HepG2 (cell line): ENCODE data around the gene SELENOM. TPM values are rescaled to one million over a fixed set of nuclear protein-coding genes. Genes with fewer than 3 reads are reported as not detected.

ENCODE experiments used
- ATAC-seq: fragments of 200-7000 bp; cut with Tn5 transposase; 3 replicates; pipeline ENCODE4 v1.9.1; 2020; ENCODE audit warnings: mild to moderate bottlenecking, moderate library complexity
- BruUV-seq: library from RNA; stranded (reverse); fragments of 400-500 nt; replicated peaks from 2 replicates; lab custom pipeline; 2021; lab: Mats Ljungman, UMichigan
- CTCF ChIA-PET: fragments of 300-600 bp; formaldehyde crosslinking; extraction: SDS; loops from one replicate; lab custom pipeline; 2021; ENCODE audit warnings: low total read pairs, inconsistent platforms, low intra/inter-chr PET ratio; lab: Yijun Ruan, JAX
- POLR2A ChIA-PET: fragments of 350-600 bp; sonication (Branson Sonifier 250); formaldehyde crosslinking; loops from one replicate; lab custom pipeline; 2020; ENCODE audit warnings: antibody characterized with exemption, inconsistent platforms; lab: Yijun Ruan, JAX
- DNase-seq: peaks from one replicate; pipeline ENCODE4 v3.0.0-alpha.2; 2015; ENCODE audit warnings: low spot score
- FAIRE-seq: peaks from 3 replicates; lab custom pipeline; 2011; peaks lifted over from hg19 to GRCh38; lab: Jason Lieb, UNC
- H2AFZ ChIP-seq: one replicate; pipeline ENCODE4 v1.6.1; 2011; ENCODE audit warnings: low read length, inconsistent platforms
- H3K27ac ChIP-seq: fragments of 300-600 bp; 3 replicates; pipeline ENCODE4 v1.8.0; 2011; ENCODE audit warnings: mixed run types, mild to moderate bottlenecking, mixed read lengths, low read length, inconsistent platforms; ENCODE audit not compliant: insufficient read depth; ENCODE audit errors: extremely low read length
- H3K27me3 ChIP-seq, 2 experiments: fragments of 200-600 bp in 1 of 2; 2 replicates in 1 of 2; 3 replicates in 1 of 2; pipeline versions ENCODE4 v1.6.0 to v1.8.0; 2011; ENCODE audit warnings: low read length in 2 of 2, mild to moderate bottlenecking in 2 of 2, moderate library complexity in 2 of 2, inconsistent platforms in 1 of 2; ENCODE audit not compliant: insufficient read depth in 2 of 2, control insufficient read depth in 1 of 2
- H3K36me3 ChIP-seq, 2 experiments: fragments of 200-600 bp in 1 of 2; replicated peaks in 1 of 2; 2 replicates in 1 of 2; 3 replicates in 1 of 2; pipeline versions ENCODE4 v1.5.1 to v1.8.0; 2011; ENCODE audit warnings: low read length in 2 of 2, inconsistent platforms in 1 of 2; ENCODE audit not compliant: insufficient read depth in 2 of 2, control insufficient read depth in 1 of 2
- H3K4me1 ChIP-seq: 2 replicates; pipeline ENCODE4 v1.5.1; 2012; ENCODE audit warnings: low read length, inconsistent platforms; ENCODE audit not compliant: insufficient read depth
- H3K4me2 ChIP-seq: 2 replicates; pipeline ENCODE4 v1.6.0; 2011; ENCODE audit warnings: low read depth, low read length, inconsistent platforms
- H3K4me3 ChIP-seq, 3 experiments: fragments of 200-600 bp in 1 of 3; sonication (generic), shearing (Covaris generic) in 1 of 3; replicated peaks in 1 of 3; 2 replicates each; pipeline ENCODE4 v1.5.1; 2011 to 2016; ENCODE audit warnings: low read length in 3 of 3, inconsistent platforms in 2 of 3, low read depth in 2 of 3, mild to moderate bottlenecking in 2 of 3, control low read depth in 1 of 3, mixed read lengths in 1 of 3; ENCODE audit not compliant: insufficient read depth in 1 of 3
- H3K79me2 ChIP-seq: one replicate; pipeline ENCODE4 v1.6.1; 2011; ENCODE audit warnings: low read length, inconsistent platforms; ENCODE audit not compliant: insufficient read depth
- H3K9ac ChIP-seq: 2 replicates; pipeline ENCODE4 v1.6.0; 2011; ENCODE audit warnings: mild to moderate bottlenecking, low read depth, low read length, inconsistent platforms; ENCODE audit not compliant: insufficient read depth
- H3K9me3 ChIP-seq: 2 replicates; pipeline ENCODE4 v1.5.1; 2012; ENCODE audit warnings: mild to moderate bottlenecking, low read length
- H4K20me1 ChIP-seq: 2 replicates; pipeline ENCODE4 v1.6.0; 2011; ENCODE audit warnings: inconsistent platforms, mild to moderate bottlenecking, low read length, moderate library complexity; ENCODE audit not compliant: insufficient read depth
- CBFB ChIP-seq: sonication (generic); formaldehyde crosslinking; IDR thresholded peaks from 2 replicates; pipeline ENCODE4 v1.4.0; 2020; ENCODE audit warnings: missing genetic modification reagents
- DPF2 ChIP-seq: sonication (generic); formaldehyde crosslinking; IDR thresholded peaks from 2 replicates; pipeline ENCODE4 v1.4.0; 2020; ENCODE audit warnings: mild to moderate bottlenecking, low read depth, missing genetic modification reagents, borderline replicate concordance
- LCORL ChIP-seq, 2 experiments: fragments of 450-650 bp in 1 of 2; sonication (generic) in 1 of 2; formaldehyde crosslinking in 1 of 2; IDR thresholded peaks; 2 replicates each; pipeline versions ENCODE4 v1.5.0 to v1.6.1; 2017 to 2020; ENCODE audit warnings: antibody characterized with exemption in 1 of 2, missing genetic modification reagents in 1 of 2
- MAFG ChIP-seq: sonication (generic); formaldehyde crosslinking; IDR thresholded peaks from 2 replicates; pipeline ENCODE4 v1.5.1; 2020; ENCODE audit warnings: mild to moderate bottlenecking, missing genetic modification reagents
- MTF1 ChIP-seq: sonication (generic); formaldehyde crosslinking; IDR thresholded peaks from 2 replicates; pipeline ENCODE4 v1.5.0; 2020; ENCODE audit warnings: missing genetic modification reagents
- SALL1 ChIP-seq: sonication (generic); formaldehyde crosslinking; IDR thresholded peaks from 2 replicates; pipeline ENCODE4 v1.8.0; 2022; ENCODE audit warnings: mild to moderate bottlenecking, missing genetic modification reagents
- SMAD9 ChIP-seq: sonication (generic); formaldehyde crosslinking; IDR thresholded peaks from 2 replicates; pipeline ENCODE4 v1.5.1; 2020; ENCODE audit warnings: mild to moderate bottlenecking, missing genetic modification reagents
- SOX5 ChIP-seq: IDR thresholded peaks from 2 replicates; pipeline ENCODE4 v1.6.1; 2016; ENCODE audit warnings: borderline replicate concordance
- SOX6 ChIP-seq, 2 experiments: fragments of 450-650 bp in 1 of 2; sonication (generic) in 1 of 2; formaldehyde crosslinking in 1 of 2; IDR thresholded peaks; 2 replicates each; pipeline versions ENCODE4 v1.4.0 to v1.6.1; 2017 to 2020; ENCODE audit warnings: antibody characterized with exemption in 1 of 2, mild to moderate bottlenecking in 1 of 2, missing genetic modification reagents in 1 of 2
- YEATS4 ChIP-seq: sonication (generic); formaldehyde crosslinking; IDR thresholded peaks from 2 replicates; pipeline ENCODE4 v1.4.0; 2020; ENCODE audit warnings: missing genetic modification reagents, borderline replicate concordance
- ZFX ChIP-seq: sonication (generic); formaldehyde crosslinking; IDR thresholded peaks from 2 replicates; pipeline ENCODE4 v1.4.0; 2020; ENCODE audit warnings: mild to moderate bottlenecking, low read depth, missing genetic modification reagents, moderate library complexity
- ZNF3 ChIP-seq: IDR thresholded peaks from 2 replicates; pipeline ENCODE4 v1.7.0; 2017; ENCODE audit warnings: inconsistent platforms
- ZNF432 ChIP-seq: sonication (generic); formaldehyde crosslinking; IDR thresholded peaks from 2 replicates; pipeline ENCODE4 v1.5.0; 2020; ENCODE audit warnings: missing genetic modification reagents, mild to moderate bottlenecking, borderline replicate concordance
- ZNF468 ChIP-seq: sonication (generic); formaldehyde crosslinking; IDR thresholded peaks from 2 replicates; pipeline ENCODE4 v1.8.0; 2022; ENCODE audit warnings: mild to moderate bottlenecking, moderate library complexity, missing genetic modification reagents
- ZNF605 ChIP-seq: sonication (generic); formaldehyde crosslinking; IDR thresholded peaks from 2 replicates; pipeline ENCODE4 v1.8.0; 2022; ENCODE audit warnings: mild to moderate bottlenecking, missing genetic modification reagents
- ZNF75D ChIP-seq: sonication (generic); formaldehyde crosslinking; IDR thresholded peaks from 2 replicates; pipeline ENCODE4 v1.8.1; 2023; ENCODE audit warnings: missing genetic modification reagents, mild to moderate bottlenecking, borderline replicate concordance
- ZNF768 ChIP-seq: sonication (generic); formaldehyde crosslinking; IDR thresholded peaks from 2 replicates; pipeline ENCODE4 v1.4.0; 2020; ENCODE audit warnings: missing genetic modification reagents
- ZNF780A ChIP-seq: sonication (generic); formaldehyde crosslinking; IDR thresholded peaks from 2 replicates; pipeline ENCODE4 v1.8.0; 2022; ENCODE audit warnings: mild to moderate bottlenecking, missing genetic modification reagents, moderate library complexity
- ZSCAN21 ChIP-seq: sonication (generic); formaldehyde crosslinking; IDR thresholded peaks from 2 replicates; pipeline ENCODE4 v1.8.0; 2022; ENCODE audit warnings: mild to moderate bottlenecking, missing genetic modification reagents, moderate library complexity, borderline replicate concordance
- WGBS: methylation state at CpG from one replicate; pipeline ENCODE4 v1.1.6; 2017; ENCODE audit warnings: low lambda C conversion rate; 5-methylcytosine and 5-hydroxymethylcytosine counted together
- in situ Hi-C: cut with HindIII; loops from 2 replicates; pipeline ENCODE4 v1.10.0; 2017; ENCODE audit warnings: low pct_unique_long_range_greater_than_20kb; ENCODE audit not compliant: extremely low pct_ligation_motif_present
- intact Hi-C: fragments of 100-400 bp; cut with micrococcal nuclease; formaldehyde crosslinking; loops from one replicate; pipeline ENCODE4 v1.10.0; 2022; ENCODE audit not compliant: unreplicated experiment
- polyA plus RNA-seq, 8 experiments: library from polyadenylated mRNA; depleted of rRNA in 3 of 8; stranded (reverse) in 7 of 8; unstranded in 1 of 8; fragments of >200 nt; fragmentation: Illumina TruSeq in 4 of 8; extraction: Trizol in 4 of 8; gene quantifications; 2 replicates each; pipeline versions ENCODE4 v1.2.1 to v1.2.3, GENCODE V29; 2011 to 2016; ENCODE audit warnings: low read depth in 4 of 8, missing spikeins in 1 of 8, mixed read lengths in 1 of 8; ENCODE audit not compliant: insufficient read depth in 1 of 8
- total RNA-seq, 5 experiments: library from RNA; depleted of rRNA; stranded (reverse); fragments of >200 nt; fragmentation: Illumina TruSeq; extraction: Trizol; gene quantifications; 2 replicates each; pipeline ENCODE4 v1.2.3, GENCODE V29; 2016; ENCODE audit warnings: low read depth in 1 of 5
- TF ChIP-seq, protein P1 (sequence below): sonication (generic); formaldehyde crosslinking; IDR thresholded peaks from 2 replicates; pipeline ENCODE4 v1.4.0; 2020; ENCODE audit warnings: missing genetic modification reagents
- TF ChIP-seq, protein P2 (sequence below): sonication (generic); formaldehyde crosslinking; IDR thresholded peaks from 2 replicates; pipeline ENCODE4 v1.4.0; 2020; ENCODE audit warnings: missing genetic modification reagents

The SELENOM gene
- total and polyA plus RNA-seq, 2 of the 13 experiments (the other 11 are each of a cell fraction or from before 2014, with no cell fraction given) = 4.1 to 4.3 TPM

DNA sequence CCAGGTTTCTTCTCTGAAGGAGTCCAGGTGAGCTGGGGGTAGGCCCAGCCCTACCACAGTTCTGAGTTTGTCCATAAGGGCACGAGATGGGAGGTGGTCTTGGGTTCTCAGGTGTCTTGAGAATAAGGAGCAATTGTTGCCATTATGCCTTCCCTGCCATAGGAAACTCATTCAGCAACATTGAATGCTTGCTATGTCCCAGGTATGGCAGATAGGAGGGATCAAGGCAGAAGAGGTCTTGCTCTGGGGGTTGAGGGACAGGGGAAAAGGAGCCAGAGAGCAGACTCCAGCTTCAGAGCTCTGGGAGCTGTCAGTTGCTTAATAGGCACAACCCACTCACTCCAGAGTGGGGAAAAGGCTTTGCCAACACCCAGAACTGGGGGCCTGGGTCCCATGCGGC lies 4.3 kb downstream of the SELENOM start (continued):
- TF ChIP-seq SOX5 (CRISPR knock-in tag) = no peak
- no peak for TF ChIP-seq YEATS4 (CRISPR knock-in tag)

DNA sequence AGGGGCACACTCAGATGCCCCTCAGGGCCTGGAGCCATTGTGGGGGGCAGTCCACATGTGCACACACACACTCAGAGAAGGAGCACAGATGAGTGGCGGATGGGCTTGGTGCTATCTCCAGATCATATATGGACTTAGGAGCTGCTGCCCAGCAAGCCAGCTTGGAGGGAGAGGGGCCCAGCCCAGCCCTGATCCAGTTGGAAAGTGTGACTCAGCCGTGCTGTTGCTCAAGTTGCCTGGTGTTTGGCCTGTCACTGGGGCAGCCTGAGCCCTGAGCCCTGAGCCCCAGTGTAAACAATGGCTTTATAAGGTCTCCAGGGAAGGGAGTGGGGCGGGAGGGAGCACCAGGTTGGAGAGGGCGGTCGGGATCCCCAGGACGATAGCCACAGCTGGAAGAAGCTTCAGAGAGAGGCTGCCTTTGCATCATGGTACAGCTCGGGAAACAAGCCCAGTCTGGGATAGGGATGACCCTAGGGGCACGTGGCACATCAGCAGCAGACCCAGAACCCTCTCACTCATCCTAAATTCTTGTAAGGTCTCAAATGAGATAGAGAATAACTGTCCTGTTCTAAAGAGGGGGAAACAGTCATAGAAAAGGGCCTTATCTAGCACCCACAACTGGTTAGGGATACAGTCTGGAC lies 4.8 kb downstream of the SELENOM start:
- intact Hi-C loops = no loop called here
- FAIRE-seq = peak; percentile 57
- Histone ChIP-seq H3K36me3 (peaks cover 5 to 19% of the 10 kb centered on the region in 2 experiments; a peak in 4 of 5 replicates), H3K4me1 (peaks cover 31% of the 10 kb centered on the region), H3K9ac (peak overlapping the region; percentile 26; the same call in 1 of the 2 replicates), H3K9me3 (no peaks in the 10 kb centered on the region), H4K20me1 (no peaks in the 10 kb centered on the region), H3K4me3 (no peak overlapping the region; a peak in 1 of 6 replicates), H3K4me2 (peak overlapping the region; percentile 25; the same call in 1 of the 2 replicates), H3K27me3 (no peaks in the 10 kb centered on the region), H3K79me2 (no peaks in the 10 kb centered on the region), H2AFZ (no peak overlapping the region), H3K27ac (peak overlapping the region; percentile 43)
- peak; percentile 87 for ATAC-seq
- in situ Hi-C loops = loop anchor here (5.0 kb wide), 1 partner anchor 40 kb away; the partner anchor contains the start of gene PLA2G3
- BruUV-seq = no TSS peak
- 34% methylated on average over 5 of the region's 8 CpGs for WGBS
- ChIA-PET CTCF (no interaction called here), POLR2A (interaction anchor here (0.9 to 2.1 kb wide), 7 partner anchors 20 to 134 kb away, joined by 3 to 8 read pairs (median 4); partner anchors contain the start of genes MORC2, RNF185, SMTN and TUG1)
- peak; percentile 84 for DNase-seq
- no peak for TF ChIP-seq ZNF468 (CRISPR knock-in tag)
- TF ChIP-seq, protein P1, sequence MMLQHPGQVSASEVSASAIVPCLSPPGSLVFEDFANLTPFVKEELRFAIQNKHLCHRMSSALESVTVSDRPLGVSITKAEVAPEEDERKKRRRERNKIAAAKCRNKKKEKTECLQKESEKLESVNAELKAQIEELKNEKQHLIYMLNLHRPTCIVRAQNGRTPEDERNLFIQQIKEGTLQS (CRISPR knock-in tag) = peak; percentile 89
- no peak for TF ChIP-seq SMAD9 (CRISPR knock-in tag)
- TF ChIP-seq ZNF432 = no peak
- TF ChIP-seq ZNF780A (CRISPR knock-in tag) = no peak
- TF ChIP-seq ZNF605 (CRISPR knock-in tag) = peak; percentile 76
- TF ChIP-seq MAFG (CRISPR knock-in tag) = no peak
- TF ChIP-seq, protein P2, sequence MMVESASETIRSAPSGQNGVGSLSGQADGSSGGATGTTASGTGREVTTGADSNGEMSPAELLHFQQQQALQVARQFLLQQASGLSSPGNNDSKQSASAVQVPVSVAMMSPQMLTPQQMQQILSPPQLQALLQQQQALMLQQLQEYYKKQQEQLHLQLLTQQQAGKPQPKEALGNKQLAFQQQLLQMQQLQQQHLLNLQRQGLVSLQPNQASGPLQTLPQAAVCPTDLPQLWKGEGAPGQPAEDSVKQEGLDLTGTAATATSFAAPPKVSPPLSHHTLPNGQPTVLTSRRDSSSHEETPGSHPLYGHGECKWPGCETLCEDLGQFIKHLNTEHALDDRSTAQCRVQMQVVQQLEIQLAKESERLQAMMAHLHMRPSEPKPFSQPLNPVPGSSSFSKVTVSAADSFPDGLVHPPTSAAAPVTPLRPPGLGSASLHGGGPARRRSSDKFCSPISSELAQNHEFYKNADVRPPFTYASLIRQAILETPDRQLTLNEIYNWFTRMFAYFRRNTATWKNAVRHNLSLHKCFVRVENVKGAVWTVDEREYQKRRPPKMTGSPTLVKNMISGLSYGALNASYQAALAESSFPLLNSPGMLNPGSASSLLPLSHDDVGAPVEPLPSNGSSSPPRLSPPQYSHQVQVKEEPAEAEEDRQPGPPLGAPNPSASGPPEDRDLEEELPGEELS = 0 out of 2 replicates have a peak, but pooled peaks have one; percentile 13
- TF ChIP-seq ZNF3 = no peak
- TF ChIP-seq SALL1 (CRISPR knock-in tag) = peak; percentile 51; the same call in 1 of the 2 replicates
- TF ChIP-seq ZNF75D = no peak
- no peak for TF ChIP-seq LCORL (IDR thresholded peaks at IDR 0.05)
- TF ChIP-seq LCORL (CRISPR knock-in tag; IDR thresholded peaks at IDR 0.05) = peak; percentile 35; the same call in 1 of the 2 replicates
- TF ChIP-seq SOX6 (IDR thresholded peaks at IDR 0.05) = no peak
- peak; percentile 66; the same call in 1 of the 2 replicates for TF ChIP-seq SOX6 (CRISPR knock-in tag; IDR thresholded peaks at IDR 0.05)
- no peak for TF ChIP-seq CBFB (CRISPR knock-in tag)
- TF ChIP-seq ZSCAN21 (CRISPR knock-in tag) = 0 out of 2 replicates have a peak, but pooled peaks have one; percentile 60
- TF ChIP-seq ZNF768 (CRISPR knock-in tag) = peak; percentile 37; the same call in 1 of the 2 replicates
- peak; percentile 70; the same call in 1 of the 2 replicates for TF ChIP-seq DPF2 (CRISPR knock-in tag)
- TF ChIP-seq MTF1 (CRISPR knock-in tag) = no peak
- peak; percentile 62; the same call in 1 of the 2 replicates for TF ChIP-seq ZFX
